ENCODE results near the gene AQP3. TPM values are rescaled to one million over a fixed set of nuclear protein-coding genes. Genes with fewer than 3 reads are reported as not detected.
A peak's percentile ranks its signal among the peaks of the same experiment; 100 is the strongest.

AQP3 gene
- total RNA-seq, 1 donor from 2014 or later, result 868 TPM

DNA sequence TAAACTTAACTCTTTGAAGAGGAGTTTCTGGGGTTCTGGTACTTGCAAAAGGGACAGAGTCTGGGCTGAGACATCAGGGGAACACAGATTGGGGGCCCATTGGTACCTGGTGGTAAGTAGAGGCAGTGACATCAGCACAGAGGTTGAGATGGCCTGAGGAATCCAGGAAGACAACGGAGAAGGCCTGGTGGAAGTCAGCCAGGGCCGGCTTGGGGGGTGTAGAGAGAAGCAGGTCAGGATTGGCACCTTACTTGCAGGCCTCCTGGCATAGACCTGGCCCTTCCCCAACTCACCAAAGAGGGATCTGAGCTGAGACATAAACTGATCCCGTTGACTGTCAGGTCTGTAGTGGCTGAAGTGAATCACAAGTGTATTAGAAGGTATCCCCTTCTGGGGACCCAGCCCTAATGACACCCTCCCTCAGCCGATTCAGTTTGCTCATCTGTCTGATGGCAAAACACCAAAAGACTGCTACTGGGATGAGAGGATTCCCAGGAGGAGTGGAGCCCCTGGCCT, 20.9 kb upstream of the AQP3 start:
- no peak for TF ChIP-seq POLR2AphosphoS5 (IDR thresholded peaks at IDR 0.05; ENCODE audit: insufficient read depth in 1 of 2, low read depth in 1 of 2)
- no peak for TF ChIP-seq POLR2A (IDR thresholded peaks at IDR 0.05)
- no peak for TF ChIP-seq CTCF (IDR thresholded peaks at IDR 0.05)
- peaks cover 0 to 80% of the 10 kb centered on the region in 2 donors for H3K36me3 ChIP-seq

GRCh38 chr9:33467526-33467925, 20.1 kb upstream of the AQP3 start:
- H3K36me3 ChIP-seq, result peaks cover 0 to 87% of the 10 kb centered on the region in 2 donors
- no peak overlapping the region for H3K27ac ChIP-seq
- TF ChIP-seq CTCF (IDR thresholded peaks at IDR 0.05) (no peak), POLR2AphosphoS5 (IDR thresholded peaks at IDR 0.05; ENCODE audit: insufficient read depth in 1 of 2, low read depth in 1 of 2) (no peak), POLR2A (IDR thresholded peaks at IDR 0.05) (no peak)
- H3K4me3 ChIP-seq, result no peak overlapping the region
- no peaks in the 10 kb centered on the region for H3K9me3 ChIP-seq
- no peaks in the 10 kb centered on the region for H3K27me3 ChIP-seq
- DNase-seq (ENCODE audit: extremely low spot score in 2 of 2), result no peak
- peaks cover 9% of the 10 kb centered on the region for H3K4me1 ChIP-seq
- intact Hi-C loops (cut with DNase I), result loop anchor here (5.0 kb wide), 1 partner anchor 90 kb away; no protein-coding TSS in a partner anchor

More for the DNA sequence above, 20.9 kb upstream of the AQP3 start:
- Histone ChIP-seq H3K9me3 (no peaks in the 10 kb centered on the region), H3K27me3 (no peaks in the 10 kb centered on the region), H3K4me1 (peaks cover 16% of the 10 kb centered on the region), H3K4me3 (no peak overlapping the region), H3K27ac (no peak overlapping the region)
- DNase-seq (ENCODE audit: extremely low spot score in 2 of 2), result no peak
- intact Hi-C loops (cut with DNase I), result loop anchor here (5.0 kb wide), 1 partner anchor 91 kb away; no protein-coding TSS in a partner anchor

DNA sequence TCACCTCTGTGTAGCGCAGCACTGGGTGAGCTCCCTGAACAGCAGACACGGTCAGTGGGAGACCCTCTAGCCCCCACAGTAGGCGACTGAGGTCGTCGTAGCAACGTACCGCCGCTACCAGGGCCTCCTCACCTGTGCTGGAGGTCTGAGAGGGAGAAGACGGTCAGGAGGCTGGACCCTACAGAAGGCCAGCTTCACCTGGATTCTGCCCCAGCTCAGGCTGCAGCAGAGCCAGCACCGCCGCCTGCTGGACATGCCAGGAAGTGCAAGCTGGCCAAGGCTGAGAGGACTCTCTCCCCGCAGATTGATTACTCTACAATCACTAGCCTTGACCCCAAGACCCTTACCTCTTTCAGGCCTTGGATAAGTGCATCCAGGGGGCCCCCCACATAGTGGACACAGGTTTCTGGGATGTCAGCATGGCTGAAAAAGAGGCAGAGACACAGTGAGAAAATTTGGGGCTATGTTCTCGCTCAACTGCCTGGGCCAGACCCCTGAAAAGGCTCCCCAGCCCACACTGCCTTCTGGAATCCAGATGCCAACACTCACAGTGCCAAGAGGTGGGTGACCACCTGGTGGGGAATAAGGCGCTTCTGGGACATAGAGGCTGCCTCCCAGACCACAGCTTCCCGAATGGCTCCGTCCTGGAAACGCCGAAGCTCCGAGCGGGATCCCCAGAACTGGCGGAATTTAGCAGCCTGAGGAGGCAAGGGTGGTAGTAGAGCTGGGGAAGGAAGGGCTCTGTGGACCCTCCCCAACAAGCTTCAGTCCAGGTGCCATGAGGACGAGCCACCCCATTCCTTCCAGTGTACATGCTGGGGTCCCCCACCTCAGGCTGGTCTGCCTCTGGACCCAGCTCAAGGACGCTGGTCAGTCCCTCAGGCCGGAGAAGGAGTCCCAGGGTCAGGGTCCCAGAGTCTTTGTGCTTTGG, 19.4 kb upstream of the AQP3 start:
- intact Hi-C loops (cut with DNase I), result loop anchor here (5.0 kb wide), 1 partner anchor 90 kb away; no protein-coding TSS in a partner anchor
- peak in 1 of 2 donors; percentile 82 for DNase-seq (ENCODE audit: extremely low spot score in 2 of 2)
- Histone ChIP-seq H3K27me3 (no peaks in the 10 kb centered on the region), H3K4me1 (peaks cover 2% of the 10 kb centered on the region), H3K27ac (no peak overlapping the region), H3K4me3 (no peak overlapping the region), H3K9me3 (no peaks in the 10 kb centered on the region), H3K36me3 (peaks cover 0 to 89% of the 10 kb centered on the region in 2 donors)
- no peak for TF ChIP-seq POLR2A (IDR thresholded peaks at IDR 0.05)
- TF ChIP-seq POLR2AphosphoS5 (IDR thresholded peaks at IDR 0.05; ENCODE audit: insufficient read depth in 1 of 2, low read depth in 1 of 2), result no peak
- TF ChIP-seq CTCF (IDR thresholded peaks at IDR 0.05), result peak; percentile 74 to 84 (median 81)

- Histone ChIP-seq H3K4me3 (no peak overlapping the region), H3K4me1 (no peaks in the 10 kb centered on the region), H3K36me3 (peaks cover 0 to 83% of the 10 kb centered on the region in 2 donors), H3K27me3 (no peaks in the 10 kb centered on the region), H3K27ac (no peak overlapping the region), H3K9me3 (no peaks in the 10 kb centered on the region)
- TF ChIP-seq POLR2AphosphoS5 (IDR thresholded peaks at IDR 0.05; ENCODE audit: insufficient read depth in 1 of 2, low read depth in 1 of 2) (no peak), POLR2A (IDR thresholded peaks at IDR 0.05) (no peak), CTCF (IDR thresholded peaks at IDR 0.05) (no peak)
- intact Hi-C loops (cut with DNase I), result loop anchor here (5.0 kb wide), 1 partner anchor 89 kb away; no protein-coding TSS in a partner anchor
- peak in 1 of 2 donors; percentile 82 for DNase-seq (ENCODE audit: extremely low spot score in 2 of 2)
Observed at GRCh38 chr9:33465596-33466564, 18.5 kb upstream of the AQP3 start.
